Neural cell (in vitro differentiated cells): ENCODE measurements around the gene IRF7. TPM values are rescaled to one million over a fixed set of nuclear protein-coding genes. Genes with fewer than 3 reads are reported as not detected.

Source experiments
- H2AFZ ChIP-seq: fragments of 200-600, 300-800 bp; sonication (generic), shearing (Covaris generic); 2 replicates; pipeline ENCODE4 v1.6.0; 2014; ENCODE audit warnings: low read depth, mild to moderate bottlenecking, antibody characterized with exemption, low read length, moderate library complexity
- H3F3A ChIP-seq: fragments of 200-600 bp; shearing (Covaris generic); 2 replicates; pipeline ENCODE4 v1.6.1; 2016; ENCODE audit warnings: mild to moderate bottlenecking, moderate library complexity, mixed read lengths, antibody characterized with exemption, low read length; ENCODE audit not compliant: insufficient read depth, poor library complexity, severe bottlenecking
- H3K27ac ChIP-seq: fragments of 200-600, 300-800 bp; sonication (generic), shearing (Covaris generic); 2 replicates; pipeline ENCODE4 v1.5.1; 2014; ENCODE audit warnings: mild to moderate bottlenecking, low read length, moderate library complexity
- H3K27me3 ChIP-seq: fragments of 300-800, 200-600 bp; sonication (generic), shearing (Covaris generic); 2 replicates; pipeline ENCODE4 v1.6.0; 2014; ENCODE audit warnings: mild to moderate bottlenecking, low read depth, low read length, moderate library complexity; ENCODE audit not compliant: insufficient read depth
- H3K36me3 ChIP-seq: fragments of 300-800, 200-600 bp; sonication (generic), shearing (Covaris generic); 2 replicates; pipeline ENCODE4 v1.5.1; 2014; ENCODE audit warnings: mild to moderate bottlenecking, antibody characterized with exemption, low read length, moderate library complexity; ENCODE audit not compliant: insufficient read depth
- H3K4me2 ChIP-seq: fragments of 300-800, 200-600 bp; sonication (generic), shearing (Covaris generic); 2 replicates; pipeline ENCODE4 v1.6.0; 2014; ENCODE audit warnings: mild to moderate bottlenecking, low read length
- H3K4me3 ChIP-seq: fragments of 300-800, 200-600 bp; sonication (generic), shearing (Covaris generic); 2 replicates; pipeline ENCODE4 v1.5.1; 2014; ENCODE audit warnings: mild to moderate bottlenecking, low read length, moderate library complexity
- H3K79me2 ChIP-seq: fragments of 200-600 bp; shearing (Covaris generic); replicated peaks from 2 replicates; pipeline ENCODE4 v1.6.0; 2014; ENCODE audit warnings: mild to moderate bottlenecking, low read length, moderate library complexity; ENCODE audit not compliant: insufficient read depth
- H3K9ac ChIP-seq: fragments of 300-800, 200-600 bp; sonication (generic), shearing (Covaris generic); 2 replicates; pipeline ENCODE4 v1.6.1; 2016; ENCODE audit warnings: mild to moderate bottlenecking, low read length, mixed read lengths
- H3K9me2 ChIP-seq: fragments of 200-600 bp; shearing (Covaris generic); 2 replicates; pipeline ENCODE4 v1.6.1; 2016; ENCODE audit warnings: mild to moderate bottlenecking, low read length, mixed read lengths; ENCODE audit not compliant: insufficient read depth
- H3K9me3 ChIP-seq: fragments of 200-600, 300-800 bp; sonication (generic), shearing (Covaris generic); 2 replicates; pipeline ENCODE4 v1.6.1; 2016; ENCODE audit warnings: mild to moderate bottlenecking, mixed run types, low read length, moderate library complexity, mixed read lengths
- H4K20me1 ChIP-seq: fragments of 200-600 bp; shearing (Covaris generic); 2 replicates; pipeline ENCODE4 v1.6.1; 2016; ENCODE audit warnings: mild to moderate bottlenecking, mixed run types; ENCODE audit not compliant: insufficient read depth
- CTCF ChIP-seq: fragments of 450-650 bp; IDR thresholded peaks from 2 replicates; pipeline ENCODE4 v1.5.1; 2014; ENCODE audit warnings: antibody characterized with exemption, mild to moderate bottlenecking, moderate library complexity; ENCODE audit not compliant: poor library complexity, severe bottlenecking
- EP300 ChIP-seq: fragments of 450-650 bp; conservative IDR thresholded peaks from 2 replicates; pipeline ENCODE4 v1.6.1; 2014; ENCODE audit warnings: antibody characterized with exemption, mild to moderate bottlenecking, moderate library complexity; ENCODE audit not compliant: poor library complexity, severe bottlenecking
- EZH2 ChIP-seq: fragments of 200-600, 300-800 bp; shearing (Covaris generic), sonication (generic); IDR thresholded peaks from 2 replicates; pipeline ENCODE4 v1.6.1; 2014; ENCODE audit warnings: antibody characterized with exemption, low read length, borderline replicate concordance, mild to moderate bottlenecking; ENCODE audit not compliant: insufficient read depth, poor library complexity, severe bottlenecking
- MXI1 ChIP-seq: fragments of 450-650 bp; conservative IDR thresholded peaks from 2 replicates; pipeline ENCODE4 v1.6.1; 2014; ENCODE audit warnings: antibody characterized with exemption, mild to moderate bottlenecking; ENCODE audit not compliant: poor library complexity, severe bottlenecking
- POLR2AphosphoS5 ChIP-seq: IDR thresholded peaks from 2 replicates; pipeline ENCODE4 v1.6.1; 2012
- RAD21 ChIP-seq: fragments of 450-650 bp; conservative IDR thresholded peaks from 2 replicates; pipeline ENCODE4 v1.6.1; 2014; ENCODE audit warnings: antibody characterized with exemption, mild to moderate bottlenecking, moderate library complexity
- REST ChIP-seq: IDR thresholded peaks from 2 replicates; pipeline ENCODE4 v1.6.1; 2012; ENCODE audit warnings: borderline replicate concordance
- SMC3 ChIP-seq: fragments of 450-650 bp; conservative IDR thresholded peaks from 2 replicates; pipeline ENCODE4 v1.6.1; 2014; ENCODE audit warnings: antibody characterized with exemption, mild to moderate bottlenecking, moderate library complexity; ENCODE audit not compliant: poor library complexity
- TAF1 ChIP-seq: IDR thresholded peaks from 2 replicates; pipeline ENCODE4 v1.6.1; 2012; ENCODE audit warnings: low read depth
- polyA plus RNA-seq: library from polyadenylated mRNA; depleted of rRNA; stranded (reverse); fragments of >200 nt; gene quantifications from 2 replicates; pipeline ENCODE4 v1.2.3, GENCODE V29; 2014

The IRF7 gene
- polyA plus RNA-seq, 1 donor from 2014 or later = 1.1 TPM

- Histone ChIP-seq H4K20me1 (no peaks in the 10 kb centered on the region), H3K27me3 (no peaks in the 10 kb centered on the region), H2AFZ (no peak overlapping the region), H3K4me3 (no peak overlapping the region), H3K4me2 (no peak overlapping the region), H3K9me2 (no peaks in the 10 kb centered on the region), H3K9me3 (no peaks in the 10 kb centered on the region), H3F3A (no peaks in the 10 kb centered on the region), H3K9ac (no peak overlapping the region), H3K27ac (no peak overlapping the region), H3K79me2 (no peaks in the 10 kb centered on the region), H3K36me3 (no peaks in the 10 kb centered on the region)
- TF ChIP-seq EP300 (no peak), MXI1 (no peak), CTCF (no peak), POLR2AphosphoS5 (no peak), SMC3 (no peak), RAD21 (no peak), TAF1 (no peak)
These were observed 3.9 kb upstream of the IRF7 start for GRCh38 chr11:619628-620050.

- Histone ChIP-seq H3K4me2 (no peak overlapping the region), H3F3A (no peaks in the 10 kb centered on the region), H3K36me3 (no peaks in the 10 kb centered on the region), H3K79me2 (no peaks in the 10 kb centered on the region), H3K9me3 (no peaks in the 10 kb centered on the region), H2AFZ (no peak overlapping the region), H4K20me1 (no peaks in the 10 kb centered on the region), H3K27me3 (no peaks in the 10 kb centered on the region), H3K27ac (no peak overlapping the region), H3K9me2 (no peaks in the 10 kb centered on the region), H3K9ac (no peak overlapping the region), H3K4me3 (no peak overlapping the region)
- TF ChIP-seq MXI1 = no peak
These were observed 3.3 kb upstream of the IRF7 start for GRCh38 chr11:618856-619627.

- Histone ChIP-seq H3K27ac (no peak overlapping the region), H3K79me2 (no peaks in the 10 kb centered on the region), H3K36me3 (no peaks in the 10 kb centered on the region), H2AFZ (no peak overlapping the region), H3K9me3 (no peaks in the 10 kb centered on the region), H3F3A (no peaks in the 10 kb centered on the region), H3K9ac (no peak overlapping the region), H3K4me3 (no peak overlapping the region), H3K4me2 (no peak overlapping the region), H3K27me3 (no peaks in the 10 kb centered on the region), H3K9me2 (no peaks in the 10 kb centered on the region), H4K20me1 (no peaks in the 10 kb centered on the region)
- TF ChIP-seq RAD21 (no peak), EZH2 (no peak), SMC3 (no peak), POLR2AphosphoS5 (no peak), TAF1 (no peak), MXI1 (no peak), EP300 (no peak), CTCF (no peak), REST (no peak)
These were observed 2.3 kb upstream of the IRF7 start for GRCh38 chr11:617912-618682.
